Measurements from ENCODE around the gene DNASE1L1.

The DNASE1L1 gene

DNA sequence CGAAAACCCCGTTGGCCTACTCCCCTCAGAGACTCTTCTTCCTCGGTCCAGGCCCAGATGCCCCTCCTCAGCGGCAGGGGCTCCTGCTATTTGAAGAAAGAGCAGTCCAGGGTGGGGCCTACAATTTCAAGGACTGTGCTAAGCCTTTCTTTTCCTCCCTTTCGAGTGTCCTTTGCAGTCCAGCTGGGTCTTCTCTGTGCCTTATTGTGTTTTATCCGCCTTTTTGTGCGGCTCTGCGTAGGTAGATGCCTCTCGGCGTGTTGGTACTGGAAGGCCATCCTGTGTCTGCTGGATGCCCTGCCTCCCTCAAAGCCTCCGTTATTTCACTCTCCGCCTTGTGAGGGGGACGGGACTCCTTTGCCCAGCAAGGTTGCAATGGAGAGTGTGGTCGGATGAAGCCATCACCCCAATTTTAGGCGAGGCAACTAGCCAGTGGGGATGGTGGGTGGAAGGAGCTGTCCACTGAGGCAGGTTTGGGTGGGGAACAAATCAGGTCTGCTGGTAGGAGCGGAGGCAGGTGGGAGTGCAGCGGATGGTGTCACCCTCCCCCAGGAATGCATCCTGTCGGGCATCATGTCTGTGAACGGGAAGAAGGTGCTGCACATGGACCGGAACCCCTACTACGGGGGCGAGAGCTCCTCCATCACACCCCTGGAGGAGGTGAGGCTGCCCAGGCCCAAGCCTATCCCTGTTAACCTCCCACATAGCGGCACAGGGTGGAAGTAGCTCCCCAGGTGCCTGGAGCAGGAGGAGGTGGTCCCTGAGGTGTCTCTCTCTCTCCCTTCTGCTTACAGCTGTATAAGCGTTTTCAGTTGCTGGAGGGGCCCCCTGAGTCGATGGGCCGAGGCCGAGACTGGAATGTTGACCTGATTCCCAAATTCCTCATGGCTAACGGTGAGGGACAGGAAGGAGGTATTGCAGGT is 29.2 kb upstream of the DNASE1L1 start:
- no peak for DNase-seq
- in situ Hi-C loops (cut with MboI; ENCODE audit: low pct_unique_long_range_greater_than_20kb, low sequenced_read_pairs): no loop called here

DNA sequence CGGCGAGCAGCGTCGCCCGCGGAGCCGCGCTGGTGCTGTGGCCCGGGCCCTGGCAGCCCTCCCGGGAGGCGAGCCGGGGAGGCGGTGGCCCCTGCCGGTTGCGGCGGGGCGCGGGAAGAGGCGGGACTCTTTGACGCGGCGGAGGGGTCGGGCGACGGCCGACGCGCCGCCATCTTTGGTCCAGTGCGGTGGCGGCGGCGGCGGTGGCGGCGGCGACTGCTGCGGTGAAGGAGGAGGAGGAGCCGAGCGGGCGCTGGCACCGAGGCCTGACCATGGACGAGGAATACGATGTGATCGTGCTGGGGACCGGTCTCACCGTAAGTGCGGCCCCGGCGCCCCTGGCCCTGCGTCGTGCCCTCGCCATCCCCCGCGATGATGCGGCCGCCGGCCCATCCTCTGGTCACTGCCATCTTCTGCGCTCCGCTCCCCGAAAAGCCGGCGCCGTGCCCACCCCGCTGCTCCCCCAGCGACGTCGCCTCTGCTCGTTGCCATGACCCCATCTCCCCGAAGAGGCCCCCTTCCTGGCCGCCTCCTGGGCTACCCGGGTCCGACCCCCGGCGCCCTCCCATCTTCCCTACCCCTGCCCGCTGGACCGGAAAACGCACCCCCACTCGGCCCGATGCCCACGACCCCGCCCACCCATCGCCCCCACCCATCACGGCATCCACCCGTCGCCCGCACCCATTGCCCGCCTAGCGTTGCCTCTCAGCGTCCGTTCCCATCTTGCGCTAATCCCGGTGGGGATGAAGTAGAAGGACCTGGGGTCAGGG is 28.1 kb upstream of the DNASE1L1 start, which contains the start of gene GDI1:
TSS of gene GDI1 (plus strand) at position 172 of the 770 bp plus-strand sequence. CDS start at position 273, 101 bp downstream.
- no peak for DNase-seq

DNA sequence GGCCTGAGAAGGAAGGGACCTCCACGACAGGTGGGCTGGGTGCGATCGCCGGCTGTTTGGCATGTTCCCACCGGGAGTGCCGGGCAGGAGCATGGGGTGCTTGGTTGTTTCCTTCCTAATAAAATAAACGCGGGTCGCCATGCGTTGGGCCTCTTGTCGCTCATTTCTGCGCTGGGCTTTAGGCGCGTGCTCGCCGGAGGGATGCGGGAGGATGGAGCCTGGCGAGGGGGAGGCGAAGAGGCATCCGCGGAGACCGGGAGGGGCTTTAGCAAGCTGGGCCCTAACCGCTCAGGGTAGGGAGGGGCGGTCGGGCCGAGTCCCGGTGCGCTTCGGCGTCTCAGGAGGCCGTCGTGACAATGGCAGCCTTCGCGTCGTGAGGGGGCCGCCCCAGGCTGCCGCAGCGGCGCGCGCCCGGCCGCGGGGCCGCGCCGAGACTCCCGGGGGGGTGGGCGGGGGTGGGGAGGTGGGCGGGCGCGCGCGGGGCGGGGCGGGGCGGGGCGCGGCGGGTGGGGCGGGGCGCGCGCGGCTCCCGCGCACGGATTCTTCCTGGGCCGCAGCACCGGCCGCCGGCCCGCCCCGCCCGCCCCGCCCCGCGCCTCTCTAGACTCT is 27.4 kb upstream of the DNASE1L1 start:
- DNase-seq: no peak
- in situ Hi-C loops (cut with MboI; ENCODE audit: low pct_unique_long_range_greater_than_20kb, low sequenced_read_pairs): no loop called here

More for the DNA sequence above, 28.1 kb upstream of the DNASE1L1 start, which contains the start of gene GDI1:
- in situ Hi-C loops (cut with MboI; ENCODE audit: low pct_unique_long_range_greater_than_20kb, low sequenced_read_pairs): no loop called here

DNA sequence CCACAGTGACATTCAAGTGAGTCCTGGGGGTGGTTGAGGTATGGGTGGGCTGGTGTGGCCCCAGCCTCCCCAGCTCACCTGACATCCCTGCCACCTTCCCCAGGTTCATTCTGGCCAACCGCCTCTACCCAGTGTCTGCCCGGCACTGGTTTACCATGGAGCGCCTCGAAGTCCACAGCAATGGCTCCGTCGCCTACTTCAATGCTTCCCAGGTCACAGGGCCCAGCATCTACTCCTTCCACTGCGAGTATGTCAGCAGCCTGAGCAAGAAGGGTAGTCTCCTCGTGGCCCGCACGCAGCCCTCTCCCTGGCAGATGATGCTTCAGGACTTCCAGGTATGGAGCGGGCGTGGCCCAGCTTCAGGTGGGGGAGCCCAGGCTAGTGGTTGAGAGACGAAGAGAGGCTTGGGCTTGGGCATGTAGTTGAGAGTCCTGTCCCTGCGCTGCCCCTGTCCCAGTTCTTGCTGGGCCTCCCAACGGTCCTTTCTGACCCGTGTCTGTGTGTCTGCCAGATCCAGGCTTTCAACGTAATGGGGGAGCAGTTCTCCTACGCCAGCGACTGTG is 26.2 kb upstream of the DNASE1L1 start:
- DNase-seq: no peak
- in situ Hi-C loops (cut with MboI; ENCODE audit: low pct_unique_long_range_greater_than_20kb, low sequenced_read_pairs): no loop called here

DNA sequence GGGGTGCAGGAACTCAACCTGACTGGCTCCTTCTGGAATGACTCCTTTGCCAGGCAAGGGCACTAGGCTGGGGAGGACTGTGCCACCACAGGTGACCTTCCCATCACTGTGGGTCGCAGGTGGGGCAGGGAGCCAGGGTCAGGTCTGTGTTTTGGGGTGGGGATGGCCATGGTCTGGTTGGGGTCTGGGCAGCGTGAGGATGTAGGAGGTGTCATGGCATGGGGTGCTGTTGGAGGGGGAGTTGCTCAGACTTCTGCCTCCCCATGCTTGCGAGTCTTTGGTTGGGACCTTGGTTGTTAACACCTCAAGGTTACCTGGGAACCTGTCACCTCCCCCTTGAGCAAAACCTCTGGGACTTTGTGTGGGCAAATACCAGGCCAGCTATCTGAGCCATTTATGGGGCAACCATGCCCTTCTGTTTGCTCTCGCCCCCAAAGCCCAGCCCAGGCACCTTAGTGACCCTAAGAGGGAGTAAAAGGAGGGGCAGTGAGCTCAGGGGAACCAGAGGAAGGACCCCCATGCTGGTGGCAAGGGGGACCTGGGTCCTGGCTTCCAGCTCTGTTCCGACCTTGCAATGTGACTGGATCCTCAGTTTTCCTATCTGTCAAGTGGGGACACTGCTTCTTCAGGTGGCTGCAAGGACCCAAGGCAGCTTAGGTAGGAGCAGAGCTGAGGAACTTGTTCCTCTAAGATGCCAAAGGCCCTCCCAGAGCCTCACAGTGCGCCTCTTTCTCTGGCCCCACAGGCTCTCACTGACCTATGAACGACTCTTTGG is 25.5 kb upstream of the DNASE1L1 start:
- in situ Hi-C loops (cut with MboI; ENCODE audit: low pct_unique_long_range_greater_than_20kb, low sequenced_read_pairs): no loop called here
- DNase-seq: no peak

DNA sequence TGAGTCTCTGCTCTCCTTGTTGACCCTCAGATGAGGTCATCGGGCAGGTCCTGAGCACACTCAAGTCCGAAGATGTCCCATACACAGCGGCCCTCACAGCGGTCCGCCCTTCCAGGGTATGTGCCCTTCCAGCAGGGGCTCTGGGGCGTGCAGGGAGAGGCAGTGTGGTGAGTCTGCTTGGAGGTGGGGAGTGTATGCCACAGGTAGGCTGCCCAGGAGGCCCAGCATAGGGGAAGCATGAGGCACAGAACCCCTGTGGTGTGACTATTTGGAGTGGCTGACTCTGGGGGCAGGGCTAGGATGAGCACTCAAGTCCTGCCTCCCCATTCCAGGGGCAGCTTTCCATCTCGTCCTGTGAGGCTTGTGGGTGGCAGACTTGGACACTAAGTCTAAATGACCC is 24.6 kb upstream of the DNASE1L1 start:
- in situ Hi-C loops (cut with MboI; ENCODE audit: low pct_unique_long_range_greater_than_20kb, low sequenced_read_pairs): no loop called here

DNA sequence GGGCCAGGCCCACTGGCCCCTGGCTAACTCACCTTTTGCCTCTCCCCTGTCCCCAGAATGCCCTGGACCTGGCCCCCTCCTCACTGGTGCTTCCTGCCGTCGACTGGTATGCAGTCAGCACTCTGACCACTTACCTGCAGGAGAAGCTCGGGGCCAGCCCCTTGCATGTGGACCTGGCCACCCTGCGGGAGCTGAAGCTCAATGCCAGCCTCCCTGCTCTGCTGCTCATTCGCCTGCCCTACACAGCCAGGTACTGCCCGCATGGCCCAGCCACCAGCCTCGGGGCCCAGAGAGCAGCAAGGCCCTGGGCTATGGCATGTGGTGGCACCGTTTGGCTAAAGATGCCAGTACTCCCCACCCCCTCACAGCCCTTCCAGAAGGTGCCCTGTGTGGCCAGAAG is 23.2 kb upstream of the DNASE1L1 start:
- DNase-seq: no peak
- in situ Hi-C loops (cut with MboI; ENCODE audit: low pct_unique_long_range_greater_than_20kb, low sequenced_read_pairs): no loop called here

More for the DNA sequence above, 24.6 kb upstream of the DNASE1L1 start:
- no peak for DNase-seq

DNA sequence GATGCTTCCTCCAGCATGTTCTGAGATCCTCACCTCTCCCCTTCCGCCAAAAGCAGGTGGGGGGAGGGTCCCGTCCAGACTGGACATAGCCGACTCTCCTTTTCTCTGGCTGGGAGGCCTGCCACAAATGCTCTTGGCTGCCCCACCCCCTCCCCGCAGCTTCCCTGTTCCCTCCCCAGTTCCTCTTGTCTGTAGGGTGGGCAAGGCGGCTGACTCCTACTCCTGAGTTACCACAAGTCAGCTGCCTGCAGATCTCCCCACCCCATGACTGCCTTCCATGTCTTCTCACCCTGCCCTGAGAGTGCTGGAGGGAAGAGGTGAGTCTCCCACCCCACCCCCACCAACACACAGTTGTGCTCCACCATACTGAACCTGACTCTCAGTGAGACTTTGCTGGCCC is 22.3 kb upstream of the DNASE1L1 start:
- in situ Hi-C loops (cut with MboI; ENCODE audit: low pct_unique_long_range_greater_than_20kb, low sequenced_read_pairs): no loop called here
- peak; percentile 77 for DNase-seq

DNA sequence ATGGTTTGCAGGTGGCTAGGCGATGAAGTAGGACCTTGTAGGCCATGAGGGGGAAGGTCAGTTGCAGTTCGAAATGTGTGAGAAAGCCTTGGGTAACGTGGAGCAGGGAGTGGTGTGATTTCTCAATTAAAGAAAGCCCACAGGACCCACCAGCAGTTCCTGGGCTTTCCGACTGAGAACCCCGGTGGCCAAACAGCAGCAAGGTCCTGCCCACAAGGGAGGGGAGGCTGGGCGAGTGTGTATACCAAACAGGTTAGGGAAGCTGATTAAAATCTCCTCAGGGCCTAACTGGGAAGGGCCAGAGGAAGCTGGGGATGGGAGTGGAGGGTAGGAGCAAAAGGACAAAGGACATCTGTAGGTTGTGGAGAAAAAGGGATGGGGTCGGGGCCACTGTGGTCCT is 21.9 kb upstream of the DNASE1L1 start:
- in situ Hi-C loops (cut with MboI; ENCODE audit: low pct_unique_long_range_greater_than_20kb, low sequenced_read_pairs): no loop called here
- no peak for DNase-seq

DNA sequence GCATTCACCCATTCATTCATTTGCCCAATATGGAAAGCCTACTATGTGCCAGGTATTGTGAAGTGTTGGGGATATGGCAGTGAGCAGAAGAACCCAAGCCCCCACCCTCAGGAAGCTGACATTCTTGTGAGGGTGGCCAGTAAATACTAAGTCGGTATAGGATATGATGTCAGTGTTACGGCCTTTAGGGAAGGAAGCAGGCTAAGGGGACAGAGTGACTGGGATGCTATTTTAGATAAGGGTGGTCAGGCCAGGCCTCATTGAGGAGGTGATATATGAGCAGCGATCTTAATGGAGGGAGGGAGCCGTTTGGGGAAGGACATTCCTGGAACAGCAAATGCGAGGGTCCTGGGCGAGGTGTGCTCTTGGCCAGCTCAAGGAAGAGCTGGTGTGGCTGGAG is 21.4 kb upstream of the DNASE1L1 start:
- DNase-seq: no peak
- in situ Hi-C loops (cut with MboI; ENCODE audit: low pct_unique_long_range_greater_than_20kb, low sequenced_read_pairs): no loop called here

DNA sequence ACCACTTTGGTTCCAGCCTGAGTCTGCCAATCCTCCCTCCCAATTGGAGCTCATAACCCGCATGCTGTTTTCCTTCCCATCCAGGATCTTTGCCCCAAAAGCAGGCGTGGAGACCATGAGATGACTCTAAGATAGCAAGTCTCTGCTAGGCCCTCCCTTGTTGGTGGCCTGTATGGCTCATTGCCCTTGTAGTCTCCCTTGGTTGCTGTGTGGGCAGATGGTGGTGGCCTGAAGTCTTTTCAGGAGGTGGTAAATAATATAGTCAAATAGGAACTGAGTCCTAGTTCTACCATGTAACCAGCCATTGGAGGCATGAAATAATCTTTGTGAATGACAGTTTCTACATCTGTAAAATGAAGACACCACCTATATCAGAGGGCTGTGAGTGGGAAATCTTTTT is 20.7 kb upstream of the DNASE1L1 start:
- in situ Hi-C loops (cut with MboI; ENCODE audit: low pct_unique_long_range_greater_than_20kb, low sequenced_read_pairs): no loop called here
- no peak for DNase-seq

DNA sequence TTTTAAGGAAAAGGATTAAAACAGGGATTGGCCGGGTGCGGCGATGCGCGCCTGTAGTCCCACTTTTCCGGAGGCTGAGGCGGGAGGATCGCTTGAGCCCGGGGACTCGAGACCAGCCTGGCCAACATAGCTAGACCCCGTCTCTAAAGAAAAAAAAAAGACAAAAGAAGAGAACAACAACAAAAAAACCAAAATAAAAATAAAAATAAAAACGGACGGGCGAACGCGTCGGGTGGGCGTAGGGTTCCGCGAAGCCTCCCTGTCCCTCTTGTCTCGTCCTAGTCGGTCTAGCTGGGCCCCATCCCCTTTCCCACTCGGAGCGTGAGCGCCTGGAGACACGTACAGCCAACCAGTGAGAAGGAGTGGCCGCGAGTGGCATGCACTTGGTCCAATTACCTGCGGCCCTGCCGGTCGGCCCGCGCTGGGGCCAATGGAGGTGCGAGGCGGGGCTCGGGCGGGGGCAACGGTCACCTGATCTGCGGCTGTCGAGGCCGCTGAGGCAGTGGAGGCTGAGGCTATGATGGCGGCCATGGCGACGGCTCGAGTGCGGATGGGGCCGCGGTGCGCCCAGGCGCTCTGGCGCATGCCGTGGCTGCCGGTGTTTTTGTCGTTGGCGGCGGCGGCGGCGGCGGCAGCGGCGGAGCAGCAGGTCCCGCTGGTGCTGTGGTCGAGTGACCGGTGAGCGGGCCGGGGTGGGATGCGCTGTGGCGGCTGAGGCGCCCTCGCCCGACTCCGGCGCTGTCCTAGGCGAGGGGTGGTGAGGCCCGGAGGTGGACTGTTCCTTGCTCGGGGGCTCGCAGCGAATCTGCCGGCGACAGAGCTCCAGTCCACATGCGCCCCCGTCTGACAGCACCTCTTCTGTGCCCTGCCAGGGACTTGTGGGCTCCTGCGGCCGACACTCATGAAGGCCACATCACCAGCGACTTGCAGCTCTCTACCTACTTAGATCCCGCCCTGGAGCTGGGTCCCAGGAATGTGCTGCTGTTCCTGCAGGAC is 19.4 kb upstream of the DNASE1L1 start, which contains the start of gene ATP6AP1:
TSS of gene ATP6AP1 (plus strand) at position 502 of the 996 bp plus-strand sequence. CDS start at position 518, 16 bp downstream.
- peak; percentile 96 for DNase-seq
- in situ Hi-C loops (cut with MboI; ENCODE audit: low pct_unique_long_range_greater_than_20kb, low sequenced_read_pairs): no loop called here

DNA sequence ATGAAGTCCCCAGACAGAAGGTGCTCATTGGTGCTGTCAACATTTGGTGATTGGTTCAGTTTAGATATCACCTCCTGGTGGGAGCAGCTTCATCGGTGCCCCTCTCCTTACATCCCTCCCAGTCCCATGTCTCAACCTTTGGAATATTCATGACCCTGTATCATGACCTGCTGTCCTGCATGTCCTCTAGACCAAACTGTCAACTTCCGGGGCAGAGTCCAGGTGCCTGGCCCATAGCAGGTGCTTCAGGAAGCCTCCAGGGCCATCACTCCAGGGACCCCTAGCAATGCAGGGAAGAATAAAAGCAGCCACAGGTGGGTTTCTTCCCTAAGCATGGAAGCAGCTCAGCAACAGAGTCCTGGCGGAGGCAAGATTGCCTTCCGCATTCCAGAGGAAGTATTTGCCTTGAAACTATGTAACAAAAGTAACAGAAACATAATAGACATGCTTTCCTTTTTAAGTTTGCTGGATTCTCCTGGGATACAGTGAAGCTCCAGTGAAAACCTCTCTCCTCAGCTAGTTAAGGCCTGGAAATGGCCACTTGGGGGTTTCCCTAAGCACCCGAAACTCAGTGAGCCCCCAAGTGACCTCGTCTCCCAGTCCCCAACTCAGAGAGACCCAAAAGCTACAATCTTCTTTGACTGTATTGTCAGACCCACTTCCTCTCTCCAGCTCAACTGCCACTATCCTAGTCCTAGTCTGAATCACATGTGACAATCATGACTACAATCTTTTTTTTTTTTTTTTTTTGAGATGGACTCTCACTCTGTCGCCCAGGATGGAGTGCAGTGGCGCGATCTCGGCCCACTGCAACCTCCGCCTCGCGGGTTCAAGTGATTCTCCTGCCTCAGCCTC is 18.1 kb upstream of the DNASE1L1 start:
- in situ Hi-C loops (cut with MboI; ENCODE audit: low pct_unique_long_range_greater_than_20kb, low sequenced_read_pairs): no loop called here
- no peak for DNase-seq

DNA sequence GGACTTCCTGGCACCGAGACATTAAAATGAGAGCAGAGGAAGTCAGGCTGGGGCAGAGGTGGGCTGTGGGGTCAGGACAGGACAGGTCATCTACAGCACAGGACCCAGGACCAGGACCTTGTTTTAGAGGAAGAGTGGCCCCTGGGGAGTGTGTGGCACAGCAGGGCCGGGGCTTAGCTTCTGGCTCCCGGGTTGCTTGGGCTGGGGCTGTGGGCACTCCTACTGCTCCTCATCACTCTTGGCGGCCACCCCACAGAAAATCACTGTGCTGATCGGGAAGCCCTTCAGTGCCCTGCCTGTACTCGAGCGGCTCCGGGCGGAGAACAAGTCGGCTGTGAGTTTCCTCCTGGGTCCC is 11.3 kb upstream of the DNASE1L1 start:
- in situ Hi-C loops (cut with MboI; ENCODE audit: low pct_unique_long_range_greater_than_20kb, low sequenced_read_pairs): no loop called here
- DNase-seq: no peak

DNA sequence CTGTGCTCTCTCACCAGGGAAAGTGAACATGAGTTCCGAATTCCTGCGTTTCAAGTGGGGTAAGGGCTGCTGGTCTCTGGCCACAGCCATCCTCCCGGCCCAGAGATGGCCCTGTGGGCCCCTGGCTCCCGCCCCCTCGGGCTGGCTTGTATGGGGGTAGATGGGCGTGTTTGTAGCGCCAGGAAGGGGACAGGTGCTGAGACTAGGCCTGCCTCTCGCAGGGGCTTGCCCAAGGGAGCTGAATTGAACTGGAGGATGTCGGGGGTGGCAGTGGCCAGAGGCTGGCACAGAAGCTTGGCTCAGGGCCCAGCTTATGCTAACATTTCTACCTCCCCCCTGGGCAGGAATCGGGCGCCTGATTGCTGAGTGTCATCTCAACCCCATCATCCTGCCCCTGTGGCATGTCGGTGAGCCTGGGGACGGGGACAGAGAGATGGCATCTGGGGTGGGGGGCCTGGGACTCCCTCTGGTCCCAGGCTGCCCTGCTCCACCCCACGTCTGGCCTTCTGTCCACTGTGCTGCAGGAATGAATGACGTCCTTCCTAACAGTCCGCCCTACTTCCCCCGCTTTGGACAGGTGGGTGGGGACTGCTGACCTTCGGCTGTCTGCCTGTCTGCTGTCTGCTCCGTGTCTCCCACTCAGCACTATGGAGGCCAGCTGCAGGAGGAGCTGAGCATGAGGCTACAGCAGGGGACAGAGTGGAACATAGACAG is 10.8 kb upstream of the DNASE1L1 start:
- no peak for DNase-seq
- in situ Hi-C loops (cut with MboI; ENCODE audit: low pct_unique_long_range_greater_than_20kb, low sequenced_read_pairs): no loop called here

DNA sequence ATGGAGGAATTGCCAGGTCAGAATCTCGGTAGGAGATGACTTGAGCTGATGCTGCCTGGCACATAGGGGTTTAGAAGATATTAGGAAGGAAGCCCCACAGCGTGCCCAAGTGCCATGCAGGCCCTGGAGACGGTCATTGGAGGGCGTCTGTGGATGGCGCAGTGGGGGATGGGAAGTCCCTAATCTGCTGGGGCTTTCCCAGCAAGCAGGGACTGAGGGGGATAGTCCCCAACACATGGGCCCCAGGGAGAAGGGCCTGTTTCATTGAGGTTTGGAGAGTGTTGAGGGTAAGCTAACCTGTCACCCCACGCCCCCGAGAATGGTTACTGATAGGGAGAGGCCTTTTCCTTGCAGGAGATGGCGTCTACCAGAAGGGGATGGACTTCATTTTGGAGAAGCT is 10.1 kb upstream of the DNASE1L1 start:
- DNase-seq: no peak
- in situ Hi-C loops (cut with MboI; ENCODE audit: low pct_unique_long_range_greater_than_20kb, low sequenced_read_pairs): no loop called here
